GM21717 (cell line): ENCODE measurements around the gene MEGF8.

ENCODE experiments used
- ATAC-seq: cut with Tn5 transposase; IDR thresholded peaks from one replicate; pipeline ENCODE4 v1.9.1; 2021; ENCODE audit warnings: mild to moderate bottlenecking, moderate library complexity; ENCODE audit not compliant: unreplicated experiment

Gene MEGF8

DNA sequence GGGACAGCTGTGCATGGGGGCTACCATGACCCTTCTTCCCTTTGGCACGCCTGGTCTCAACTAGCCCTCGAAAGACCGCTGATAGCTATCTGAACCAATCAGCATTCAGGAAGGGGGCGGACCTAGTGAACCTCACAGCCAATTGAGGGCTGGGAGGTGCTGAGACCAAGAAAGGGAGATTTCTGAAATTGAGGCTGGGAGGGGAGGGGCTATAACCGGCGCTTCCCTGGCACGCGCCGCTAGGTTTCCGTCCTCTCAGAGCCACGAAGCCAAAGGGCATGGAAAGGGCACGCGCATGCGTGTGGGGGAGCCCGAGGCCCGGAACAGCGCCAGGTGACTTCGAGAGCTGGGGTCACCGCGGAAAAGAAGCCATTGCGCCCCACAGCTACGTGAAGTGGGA is 18.8 kb upstream of the MEGF8 start:
- no peak for ATAC-seq

DNA sequence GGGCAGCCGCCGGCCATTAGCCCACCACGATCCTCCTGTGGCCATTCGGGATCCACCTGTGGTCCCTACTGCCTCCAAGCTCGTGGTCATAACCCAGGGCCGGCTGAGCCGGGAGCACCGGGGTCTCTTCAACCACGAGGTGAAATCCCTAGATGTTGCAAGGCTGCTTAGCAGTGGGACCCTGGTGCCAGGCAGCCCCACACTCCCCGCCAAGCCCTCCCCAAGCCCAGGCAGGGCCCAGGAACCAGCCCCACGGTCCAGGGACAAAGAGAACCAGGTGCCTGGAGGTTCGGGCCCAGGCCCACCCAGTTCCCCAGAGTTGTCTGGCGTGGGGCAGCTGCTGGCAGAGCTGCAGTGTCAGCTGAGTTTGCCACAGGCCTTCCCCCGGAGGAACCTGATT is 15.7 kb upstream of the MEGF8 start:
- no peak for ATAC-seq

DNA sequence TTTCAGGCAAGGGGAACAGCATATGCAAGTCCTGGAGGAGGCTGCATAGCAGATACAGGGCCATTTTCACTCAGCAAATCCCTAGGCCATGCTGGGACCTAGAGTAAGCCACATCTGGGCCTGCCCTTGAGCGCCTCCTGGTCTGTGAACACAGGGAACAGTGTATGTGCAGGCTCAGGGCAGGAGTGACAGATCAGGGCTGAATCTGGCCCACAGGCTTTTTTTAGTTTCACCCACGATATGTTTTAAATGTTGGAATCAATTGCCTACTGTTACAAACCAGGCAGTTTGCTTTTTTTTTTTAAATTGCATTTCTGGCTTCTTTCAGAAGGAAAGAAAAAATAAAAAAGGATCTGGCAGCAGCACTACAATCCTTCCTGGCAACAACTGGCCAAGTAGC is 13.8 kb upstream of the MEGF8 start:
- no peak for ATAC-seq

DNA sequence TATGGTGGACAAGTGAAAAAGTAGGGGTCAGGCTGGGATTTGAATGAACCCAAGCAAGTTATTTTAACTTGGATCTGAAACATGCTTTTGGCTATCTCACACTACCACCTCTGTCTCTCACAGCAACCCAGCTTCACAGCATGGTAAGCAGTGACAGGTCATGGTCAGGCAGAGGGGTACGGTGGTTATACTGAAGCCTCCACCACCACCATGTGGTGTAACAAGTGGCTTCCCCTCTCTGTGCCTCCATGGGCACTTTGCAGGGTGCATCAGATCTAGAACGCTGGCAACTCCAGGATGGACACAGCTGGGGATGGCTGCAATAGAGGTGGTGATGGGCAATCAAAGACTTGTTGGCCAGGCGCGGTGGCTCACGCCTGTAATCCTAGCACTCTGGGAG is 13.1 kb upstream of the MEGF8 start:
- ATAC-seq, result no peak

DNA sequence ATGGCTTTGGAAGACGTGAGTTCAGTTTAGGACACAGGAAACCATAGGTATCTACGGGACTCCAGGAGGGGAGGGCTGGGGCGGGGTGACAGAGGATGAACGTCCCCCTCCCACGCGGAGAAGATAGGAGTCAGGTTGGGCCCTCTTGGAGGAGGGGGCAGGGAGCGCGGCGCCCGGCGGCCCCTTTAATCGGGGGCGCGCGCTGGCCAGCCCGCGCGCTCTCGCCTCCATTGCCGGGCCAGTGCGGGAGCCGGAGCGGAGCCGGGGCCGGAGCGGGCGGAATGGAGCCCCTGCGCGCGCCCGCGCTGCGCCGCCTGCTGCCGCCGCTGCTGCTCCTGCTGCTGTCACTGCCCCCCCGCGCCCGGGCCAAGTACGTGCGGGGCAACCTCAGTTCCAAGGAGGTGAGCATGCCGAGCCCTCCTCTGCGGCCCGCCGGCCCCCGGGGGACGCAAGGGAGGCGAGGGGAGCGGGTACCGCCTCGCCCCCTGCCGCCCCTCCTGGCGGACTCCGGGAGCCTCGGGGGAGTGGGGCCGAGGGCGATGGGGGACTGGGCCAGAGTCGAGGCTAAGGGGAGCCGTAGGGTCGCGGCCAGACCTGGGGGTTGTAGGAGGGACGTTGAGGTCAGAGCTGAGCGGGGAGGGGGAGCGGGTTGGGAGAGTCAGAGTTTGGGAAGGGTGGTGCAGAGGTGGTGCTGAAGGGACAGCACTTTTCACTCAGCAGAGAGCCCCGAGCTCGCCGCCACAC is 12.2 kb upstream of the MEGF8 start, which contains the start of gene TMEM145:
TSS of gene TMEM145 (plus strand) at position 214 of the 744 bp plus-strand sequence. CDS start at position 282, 68 bp downstream.
- ATAC-seq, result no peak

DNA sequence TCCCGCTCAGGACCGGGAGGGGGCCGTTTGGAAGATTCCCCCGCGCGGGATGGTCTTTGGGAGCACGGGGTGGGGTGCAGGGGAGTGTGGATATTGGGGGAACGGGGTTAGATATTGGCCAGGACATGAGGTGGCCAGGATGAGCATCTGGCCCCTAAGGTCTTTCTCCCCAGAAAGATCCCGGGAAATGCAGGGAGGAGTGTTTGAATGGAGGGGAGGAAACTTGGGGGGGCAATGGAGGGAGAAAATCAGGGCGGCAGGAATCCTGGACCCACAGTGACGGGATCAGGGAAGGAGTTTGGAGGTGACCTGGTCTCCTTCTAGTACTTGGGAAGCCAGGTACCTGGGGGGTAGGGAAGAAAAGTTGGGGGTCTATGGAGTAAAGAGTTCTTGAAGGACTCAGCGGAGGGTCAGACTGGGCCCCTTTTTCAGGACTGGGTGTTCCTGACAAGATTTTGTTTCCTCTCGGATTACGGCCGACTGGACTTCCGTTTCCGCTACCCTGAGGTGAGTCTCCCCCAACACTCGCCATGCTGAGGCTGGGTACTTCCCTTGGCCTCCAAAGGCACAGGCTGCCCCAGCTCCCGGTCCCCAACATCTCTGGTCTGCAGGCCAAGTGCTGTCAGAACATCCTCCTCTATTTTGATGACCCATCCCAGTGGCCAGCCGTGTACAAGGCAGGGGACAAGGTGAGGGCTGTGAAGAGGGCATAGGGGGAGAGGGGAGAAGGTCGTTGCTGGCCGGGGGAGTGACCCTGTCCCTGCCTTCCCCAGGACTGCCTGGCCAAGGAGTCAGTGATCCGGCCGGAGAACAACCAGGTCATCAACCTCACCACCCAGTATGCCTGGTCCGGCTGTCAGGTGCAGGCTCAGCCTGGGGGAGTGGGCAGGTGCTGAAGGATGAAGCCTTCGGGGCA is 11.3 kb upstream of the MEGF8 start:
- no peak for ATAC-seq

DNA sequence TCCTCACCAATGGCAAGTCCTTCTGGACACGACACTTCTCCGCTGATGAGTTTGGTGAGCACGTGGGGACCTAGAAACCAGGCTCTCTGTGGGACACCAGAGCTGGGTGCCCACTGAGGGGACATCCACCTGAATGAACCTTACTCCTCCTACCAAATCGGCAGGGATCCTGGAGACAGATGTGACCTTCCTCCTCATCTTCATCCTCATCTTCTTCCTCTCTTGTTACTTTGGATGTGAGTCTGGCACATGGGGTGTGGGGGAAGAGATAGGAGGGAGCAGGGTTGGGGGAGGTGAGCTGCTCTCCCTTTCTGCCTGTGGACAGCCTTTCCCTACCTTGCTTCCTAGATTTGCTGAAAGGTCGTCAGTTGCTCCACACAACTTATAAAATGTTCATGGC is 10.4 kb upstream of the MEGF8 start:
- ATAC-seq, result no peak

DNA sequence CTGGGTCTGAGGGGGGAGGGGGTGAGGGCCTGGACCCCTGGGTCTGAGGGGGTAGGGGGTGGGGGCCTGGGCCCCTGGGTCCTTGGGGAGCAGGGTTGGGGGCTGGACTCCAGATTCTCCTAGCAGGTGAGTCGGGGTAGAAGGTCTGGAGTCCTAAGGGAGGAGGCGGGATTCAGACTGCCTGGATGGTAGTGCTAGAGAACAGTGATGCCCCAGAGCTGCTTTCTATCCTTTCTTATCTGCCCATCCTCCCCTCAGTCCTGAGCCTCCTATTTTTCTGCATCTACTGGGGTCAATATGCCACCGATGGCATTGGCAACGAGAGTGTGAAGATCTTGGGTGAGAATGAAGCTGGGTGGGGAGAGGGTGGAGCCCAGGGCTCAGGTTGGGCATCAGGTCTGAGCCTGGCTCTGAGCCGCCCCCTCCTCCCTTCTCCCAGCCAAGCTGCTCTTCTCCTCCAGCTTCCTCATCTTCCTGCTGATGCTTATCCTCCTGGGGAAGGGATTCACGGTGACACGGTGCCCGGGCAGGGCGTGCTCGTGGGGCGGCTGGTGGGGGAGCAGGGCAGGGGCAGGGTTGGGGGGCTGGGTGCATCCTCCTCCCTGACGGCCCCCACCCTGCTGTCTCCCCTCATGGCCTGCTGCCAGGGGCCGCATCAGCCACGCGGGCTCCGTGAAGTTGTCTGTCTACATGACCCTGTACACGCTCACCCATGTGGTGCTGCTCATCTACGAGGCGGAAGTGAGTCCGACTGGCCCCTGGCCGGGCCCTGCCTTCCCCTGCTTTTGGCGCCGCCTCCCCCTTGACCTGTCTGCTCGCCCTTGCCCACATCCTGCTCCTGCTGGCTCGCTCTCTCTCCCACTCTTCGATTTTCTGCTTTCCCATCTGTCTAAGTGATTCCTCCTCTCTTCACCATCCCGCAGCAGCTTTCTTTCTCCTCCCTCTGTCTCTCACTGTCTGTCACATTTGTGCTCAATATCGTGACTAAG is 8.9 kb upstream of the MEGF8 start:
- ATAC-seq, result no peak

DNA sequence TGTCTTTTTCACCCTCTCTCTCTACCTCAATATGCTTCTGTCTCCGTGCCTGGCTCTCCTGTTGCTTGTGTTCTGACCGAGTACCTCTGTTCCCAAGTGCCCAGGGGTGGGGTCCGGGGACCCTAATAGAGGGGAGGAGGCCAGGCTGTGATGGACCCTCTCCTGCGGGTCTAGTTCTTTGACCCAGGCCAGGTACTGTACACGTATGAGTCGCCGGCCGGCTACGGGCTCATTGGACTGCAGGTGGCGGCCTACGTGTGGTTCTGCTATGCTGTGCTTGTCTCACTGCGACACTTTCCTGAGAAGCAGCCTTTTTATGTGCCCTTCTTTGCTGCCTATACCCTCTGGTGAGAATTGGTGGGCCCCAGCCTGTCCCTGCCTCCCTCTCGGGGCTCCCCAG is 7.9 kb upstream of the MEGF8 start:
- no peak for ATAC-seq

DNA sequence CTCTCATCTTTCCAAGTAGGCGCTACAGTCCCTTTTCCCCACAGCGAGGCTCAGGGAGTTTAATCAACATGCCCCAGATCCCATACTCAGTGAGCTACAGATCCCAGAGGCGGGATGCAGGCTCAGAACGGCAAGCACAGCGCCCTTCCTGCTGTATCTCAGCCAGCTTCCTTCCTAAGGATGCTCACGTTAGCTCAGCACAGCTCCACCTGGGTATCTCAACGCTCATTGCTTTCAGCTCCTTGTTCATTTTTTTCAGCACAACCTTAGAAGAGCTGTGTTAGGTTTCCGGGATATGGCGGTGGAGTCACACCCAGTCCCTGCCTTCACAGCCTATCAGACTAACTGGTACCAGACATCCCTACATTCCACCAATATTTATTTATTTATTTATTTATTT is 3.1 kb upstream of the MEGF8 start:
- no peak for ATAC-seq

DNA sequence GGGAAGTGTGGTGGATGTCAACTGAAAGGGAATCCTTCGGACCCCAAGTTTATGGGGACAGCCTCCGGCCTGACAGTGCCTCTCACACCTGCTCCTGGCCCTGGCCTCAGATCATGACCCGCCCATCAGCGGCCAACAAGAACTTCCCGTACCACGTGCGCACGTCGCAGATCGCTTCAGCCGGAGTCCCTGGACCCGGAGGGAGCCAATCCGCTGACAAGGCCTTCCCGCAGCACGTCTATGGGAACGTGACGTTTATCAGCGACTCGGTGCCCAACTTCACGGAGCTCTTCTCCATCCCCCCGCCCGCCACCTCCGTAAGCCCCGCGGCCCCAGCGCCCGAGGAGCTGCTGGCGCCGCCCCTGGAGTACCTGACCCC is 2.0 kb upstream of the MEGF8 start:
- no peak for ATAC-seq

DNA sequence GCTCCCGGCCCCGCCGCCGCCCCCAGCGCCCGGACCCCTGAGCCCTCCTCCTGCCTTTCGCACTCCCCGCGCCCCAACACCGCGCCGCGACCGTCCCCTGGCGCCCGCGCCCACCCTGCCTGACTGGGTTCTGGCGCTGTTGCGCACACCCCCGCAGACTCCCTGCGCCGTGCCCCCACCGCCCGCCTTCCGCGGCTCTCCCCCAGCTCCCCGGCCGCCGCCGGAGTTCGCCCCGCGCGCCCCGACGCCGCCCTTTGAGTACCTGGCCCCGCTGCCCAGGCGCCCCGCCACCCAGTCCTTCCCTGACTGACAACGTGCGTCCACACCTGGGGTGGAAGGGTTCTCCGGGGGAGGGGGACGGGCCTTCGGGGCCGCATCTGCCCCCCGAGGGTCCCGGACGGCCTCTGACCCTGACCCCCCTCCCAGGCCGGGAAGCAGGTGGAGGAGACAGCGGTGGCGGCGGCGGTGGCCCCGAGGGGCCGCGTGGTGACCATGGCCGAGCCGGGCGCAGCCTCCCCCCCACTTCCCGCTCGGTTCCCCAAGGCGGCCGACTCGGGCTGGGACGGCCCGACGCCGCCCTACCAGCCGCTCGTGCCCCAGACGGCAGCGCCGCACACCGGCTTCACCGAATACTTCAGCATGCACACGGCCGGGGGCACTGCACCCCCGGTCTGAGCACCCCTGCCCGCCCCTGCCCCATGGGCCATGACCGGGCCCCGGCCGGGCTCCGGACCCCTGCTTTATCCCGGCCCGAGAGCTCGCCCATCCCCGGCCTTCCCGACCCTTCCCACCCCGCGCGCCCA is 1.4 kb upstream of the MEGF8 start:
- ATAC-seq, result no peak

DNA sequence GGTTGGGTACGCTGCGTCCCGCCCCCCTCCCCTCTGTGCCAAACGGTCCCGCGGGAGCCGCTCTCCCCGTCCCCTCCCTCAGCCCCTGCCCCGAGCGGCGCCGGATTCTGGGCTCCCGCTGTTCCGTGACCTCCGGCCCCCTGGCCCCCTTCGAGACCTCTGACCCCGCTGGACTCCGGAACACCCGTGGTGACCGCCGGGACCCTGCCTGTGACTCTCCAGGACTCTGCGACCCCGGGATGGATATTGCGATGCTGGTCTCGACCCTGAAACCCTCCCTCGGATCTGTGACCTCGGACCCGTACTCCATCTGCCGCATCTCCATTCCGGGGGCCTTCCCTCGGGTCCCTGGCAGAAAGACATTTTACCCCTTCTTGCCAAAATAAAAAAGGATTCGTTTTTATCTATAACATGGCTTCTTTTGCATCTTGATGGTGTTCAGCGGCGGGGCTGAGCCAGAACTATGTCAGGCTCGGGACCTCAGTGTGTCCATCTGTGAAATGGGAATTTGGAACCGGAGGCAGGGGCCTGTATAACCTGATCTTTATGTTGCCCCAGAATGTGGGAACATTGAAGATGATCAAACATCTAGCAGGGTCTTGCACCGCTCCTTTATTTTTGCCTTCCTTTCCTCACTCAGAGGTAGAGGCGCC is 654 bp upstream of the MEGF8 start:
- ATAC-seq, result no peak

DNA sequence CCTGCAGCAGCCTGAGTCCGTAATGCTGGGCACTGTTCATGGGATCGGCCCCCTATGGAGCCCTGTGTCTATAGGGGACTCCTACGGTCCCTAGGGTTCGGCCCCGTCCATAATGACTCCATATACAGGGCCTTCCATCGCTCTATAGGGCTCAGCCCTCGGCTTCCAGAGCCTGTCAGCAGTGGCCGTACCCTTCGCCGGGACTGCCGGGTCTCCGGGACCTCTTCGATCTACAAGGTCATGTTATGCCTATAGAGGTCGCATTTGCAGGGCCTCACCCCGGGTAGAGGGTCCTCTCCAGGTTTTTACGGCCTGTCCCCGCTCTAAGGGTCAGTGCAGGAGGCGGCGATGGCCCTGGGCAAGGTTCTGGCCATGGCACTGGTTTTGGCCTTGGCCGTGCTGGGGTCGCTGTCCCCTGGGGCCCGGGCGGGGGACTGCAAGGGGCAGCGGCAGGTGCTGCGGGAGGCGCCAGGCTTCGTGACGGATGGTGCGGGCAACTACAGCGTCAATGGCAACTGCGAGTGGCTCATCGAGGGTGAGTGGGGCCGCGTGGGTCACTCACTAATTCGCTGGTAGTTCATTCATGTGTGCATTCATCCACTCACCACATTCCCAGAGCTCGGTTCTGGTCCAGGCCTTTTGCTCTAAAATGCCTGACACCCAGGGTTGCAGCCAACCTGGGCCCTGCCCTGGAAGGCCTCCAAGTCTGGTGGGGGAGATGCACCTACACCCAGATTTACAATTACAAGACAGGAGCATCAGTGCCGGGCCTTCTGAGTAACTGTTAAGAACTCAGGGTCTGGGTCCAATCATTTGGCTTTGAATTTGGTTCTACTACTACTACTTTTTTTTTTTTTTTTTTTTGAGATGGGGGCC is 699 bp downstream of the MEGF8 start:
- no peak for ATAC-seq

DNA sequence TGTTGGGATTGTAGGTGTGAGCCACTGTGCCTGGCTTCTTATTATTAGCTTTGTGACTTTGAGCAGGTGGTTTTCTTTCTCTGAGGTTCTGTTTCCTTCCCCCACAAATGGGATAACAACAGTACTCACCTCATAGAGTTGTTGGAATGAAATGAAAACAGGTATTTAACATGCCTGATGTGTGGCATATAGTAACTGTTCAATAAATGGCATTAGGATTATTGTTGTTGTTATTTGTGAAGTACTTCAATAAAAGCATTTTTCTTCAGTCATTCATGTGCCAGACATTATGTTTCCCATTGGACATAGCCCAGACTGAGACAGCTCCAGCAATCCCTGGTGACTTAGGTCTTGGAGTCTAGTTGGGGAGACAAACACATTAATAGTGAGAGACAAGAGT is 1.5 kb downstream of the MEGF8 start:
- ATAC-seq, result no peak

DNA sequence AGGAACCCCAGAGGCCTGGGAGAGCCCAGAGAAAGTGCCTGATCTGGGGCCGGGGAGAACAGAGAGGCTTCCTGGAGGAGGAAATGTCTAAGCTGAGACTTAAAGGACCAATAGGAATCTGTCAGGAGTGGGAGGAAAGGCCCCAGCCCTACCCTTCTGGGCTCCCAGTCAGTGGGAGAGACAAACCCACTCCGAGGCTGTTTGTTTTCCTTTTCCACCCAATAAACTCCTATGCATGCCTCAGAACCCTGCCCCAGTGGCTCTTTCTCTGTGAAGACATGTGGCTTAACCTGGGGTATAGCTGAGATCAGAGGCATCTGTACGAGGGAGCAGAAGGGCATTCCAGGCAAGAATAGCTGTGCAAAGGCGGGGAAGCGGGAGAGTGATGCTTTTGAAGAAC is 1.9 kb downstream of the MEGF8 start:
- ATAC-seq, result no peak

DNA sequence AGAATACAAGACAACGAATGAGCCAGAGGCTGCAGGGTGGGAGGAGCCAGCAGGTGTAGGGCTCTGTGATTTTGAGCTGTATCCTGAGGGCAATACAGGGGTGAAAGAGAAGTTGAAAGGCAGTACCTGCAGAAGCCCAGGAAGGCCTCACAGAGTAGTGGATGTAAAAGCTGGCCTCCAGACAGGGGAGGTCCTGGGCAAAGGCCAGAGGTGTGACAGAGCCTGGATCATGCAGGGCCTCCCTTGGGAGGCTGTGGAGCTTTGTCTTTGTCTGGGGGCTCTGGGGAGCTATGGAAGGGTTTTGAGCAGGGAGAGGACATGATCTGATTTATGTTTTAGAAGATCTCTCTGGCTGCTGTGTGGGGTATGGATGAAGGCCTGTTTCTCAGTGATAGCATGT is 2.7 kb downstream of the MEGF8 start:
- no peak for ATAC-seq

DNA sequence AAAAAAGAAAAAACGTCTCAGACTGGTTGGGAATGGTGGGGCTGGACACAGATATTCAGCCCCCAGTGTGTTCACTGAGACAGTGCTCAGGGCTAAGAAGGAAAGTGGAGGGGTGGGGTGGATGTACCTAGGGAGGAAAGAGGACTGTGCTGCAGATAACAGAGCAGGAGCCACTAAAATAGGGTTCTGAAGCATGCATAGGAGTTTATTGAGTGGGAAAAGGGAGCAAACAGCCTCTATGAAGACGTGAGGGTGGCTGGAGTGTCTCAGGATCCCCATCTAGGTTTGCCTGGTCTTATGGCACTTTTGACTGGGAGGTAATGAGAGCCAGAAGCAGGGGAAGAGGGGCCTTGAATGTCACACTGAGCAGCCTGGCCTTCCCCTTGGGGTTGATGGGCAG is 3.4 kb downstream of the MEGF8 start:
- ATAC-seq, result no peak

DNA sequence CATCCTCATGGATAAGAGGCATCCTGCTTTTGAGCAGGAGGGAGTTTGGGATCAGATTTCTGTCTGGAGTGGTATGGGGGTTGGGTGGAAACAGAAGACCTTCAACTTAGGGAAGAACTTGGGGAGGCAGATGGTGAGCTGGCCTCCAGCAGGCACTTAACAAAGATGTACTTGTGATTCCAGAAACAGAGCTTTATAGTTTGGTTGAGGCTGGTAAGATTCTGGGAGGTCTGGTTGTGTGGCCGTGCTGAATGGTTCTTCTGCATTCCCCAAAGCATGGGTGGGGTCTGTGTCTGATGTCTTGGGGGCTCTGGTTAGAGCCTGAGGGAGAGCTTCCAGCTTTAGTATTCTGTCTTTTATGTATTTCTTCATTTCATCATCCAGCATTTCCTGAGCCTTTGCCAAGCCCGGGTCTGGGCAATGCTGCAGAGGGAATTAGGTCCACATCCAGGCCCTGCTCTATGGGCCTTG is 4.8 kb downstream of the MEGF8 start:
- no peak for ATAC-seq
